GM13977 (cell line): Measurements from ENCODE around the gene AKT3.

Experiments
- DNase-seq: peaks from one replicate; pipeline ENCODE4 v3.0.0; 2012; ENCODE audit warnings: low spot score
- in situ Hi-C: fragments of 300-500 bp; cut with MboI; formaldehyde crosslinking; loops from one replicate; pipeline ENCODE4 v1.12.0; 2022; ENCODE audit warnings: low sequenced_read_pairs, low pct_unique_long_range_greater_than_20kb, mixed read lengths, inconsistent platforms; ENCODE audit not compliant: unreplicated experiment
- TF ChIP-seq, protein P1 (sequence below): IDR thresholded peaks from 2 replicates; pipeline ENCODE4 v1.5.1; 2012; ENCODE audit warnings: mild to moderate bottlenecking, control low read depth; ENCODE audit not compliant: insufficient read depth; ENCODE audit errors: extremely low read depth, missing control alignments

Gene AKT3

DNA sequence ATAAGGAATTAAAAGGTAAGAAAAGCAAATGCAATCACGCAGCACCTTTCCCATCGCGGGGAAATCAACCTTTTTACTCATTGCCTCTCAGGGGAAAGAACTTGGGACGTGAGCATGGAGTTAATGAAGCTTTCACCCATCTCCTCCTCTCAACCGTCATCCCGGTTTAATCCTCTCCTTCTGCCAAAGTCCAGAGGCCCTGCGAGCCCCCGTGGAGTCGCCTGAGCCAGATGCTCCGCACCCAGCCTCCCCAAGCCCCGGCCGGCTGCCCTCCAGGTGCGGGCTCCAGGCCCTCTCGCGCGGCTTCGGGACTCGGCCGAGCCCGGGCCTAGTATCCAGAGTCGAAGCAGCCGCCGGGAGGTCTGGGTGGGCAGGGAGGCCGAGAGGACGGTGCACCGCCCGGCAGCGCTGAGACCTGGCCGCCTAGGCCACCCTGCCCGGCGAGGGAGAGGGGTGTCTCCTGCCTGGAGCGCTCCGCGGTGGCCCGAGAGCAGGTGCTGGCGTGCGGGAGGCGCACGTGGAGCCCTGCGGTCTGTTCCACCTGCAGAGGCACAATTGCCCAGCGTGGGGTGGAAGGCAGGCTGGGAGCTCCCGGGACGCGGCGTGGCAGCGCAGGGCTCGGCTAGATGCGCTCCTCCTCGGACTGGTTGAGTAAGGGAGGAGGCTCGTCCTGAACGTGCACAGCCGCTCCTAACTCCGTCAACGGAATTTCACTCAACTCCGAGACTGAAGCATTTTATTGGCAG is 375.7 kb downstream of the AKT3 start:
- DNase-seq, result peak; percentile 21
- in situ Hi-C loops, result no loop called here

DNA sequence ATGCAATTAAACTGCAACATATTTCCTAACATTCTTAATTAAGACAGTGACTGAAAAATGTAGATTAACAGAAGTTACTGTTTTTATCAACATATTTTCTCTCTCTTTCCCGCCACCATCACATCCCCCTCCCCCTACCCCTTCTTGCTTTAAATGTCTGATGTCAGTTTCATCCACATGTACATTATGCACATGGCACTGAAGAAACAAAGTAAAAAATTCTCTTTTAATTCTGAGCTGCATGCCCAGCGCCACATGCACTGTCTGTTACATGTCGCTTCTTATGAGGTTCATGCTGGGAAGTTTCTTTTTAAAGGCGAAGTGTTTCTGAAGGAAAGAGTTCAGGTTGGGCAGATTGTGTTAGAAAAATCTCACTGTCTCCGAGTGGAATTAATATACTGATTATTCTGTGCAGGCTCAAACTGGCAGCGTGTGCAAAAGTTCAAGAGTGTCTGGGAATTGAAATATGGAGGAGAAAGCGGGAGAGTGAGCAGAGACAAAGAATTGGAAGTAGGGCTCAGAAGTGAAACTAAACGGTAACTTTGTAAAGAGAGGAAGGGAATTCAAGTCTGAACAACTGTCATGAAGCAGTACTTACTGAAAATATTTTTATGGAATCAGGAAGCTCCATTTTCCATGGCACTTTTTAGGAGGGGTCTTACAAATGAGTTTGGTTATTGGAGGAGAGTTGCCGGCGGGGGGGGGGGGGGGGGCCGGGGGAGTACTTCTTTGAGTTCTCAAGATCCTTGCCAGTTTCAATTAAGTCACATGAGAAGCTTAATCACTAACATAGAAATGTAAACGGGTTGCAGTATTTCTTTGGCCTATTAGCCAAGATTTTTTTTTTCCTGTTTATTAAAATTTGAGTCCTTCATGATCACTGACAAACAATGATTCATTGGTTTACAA is 376.6 kb downstream of the AKT3 start:
- TF ChIP-seq, protein P1, sequence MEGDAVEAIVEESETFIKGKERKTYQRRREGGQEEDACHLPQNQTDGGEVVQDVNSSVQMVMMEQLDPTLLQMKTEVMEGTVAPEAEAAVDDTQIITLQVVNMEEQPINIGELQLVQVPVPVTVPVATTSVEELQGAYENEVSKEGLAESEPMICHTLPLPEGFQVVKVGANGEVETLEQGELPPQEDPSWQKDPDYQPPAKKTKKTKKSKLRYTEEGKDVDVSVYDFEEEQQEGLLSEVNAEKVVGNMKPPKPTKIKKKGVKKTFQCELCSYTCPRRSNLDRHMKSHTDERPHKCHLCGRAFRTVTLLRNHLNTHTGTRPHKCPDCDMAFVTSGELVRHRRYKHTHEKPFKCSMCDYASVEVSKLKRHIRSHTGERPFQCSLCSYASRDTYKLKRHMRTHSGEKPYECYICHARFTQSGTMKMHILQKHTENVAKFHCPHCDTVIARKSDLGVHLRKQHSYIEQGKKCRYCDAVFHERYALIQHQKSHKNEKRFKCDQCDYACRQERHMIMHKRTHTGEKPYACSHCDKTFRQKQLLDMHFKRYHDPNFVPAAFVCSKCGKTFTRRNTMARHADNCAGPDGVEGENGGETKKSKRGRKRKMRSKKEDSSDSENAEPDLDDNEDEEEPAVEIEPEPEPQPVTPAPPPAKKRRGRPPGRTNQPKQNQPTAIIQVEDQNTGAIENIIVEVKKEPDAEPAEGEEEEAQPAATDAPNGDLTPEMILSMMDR, result no peak
- peak; percentile 37 for DNase-seq
- in situ Hi-C loops, result no loop called here

More for the DNA sequence above, 375.7 kb downstream of the AKT3 start:
- TF ChIP-seq, protein P1, result no peak

DNA sequence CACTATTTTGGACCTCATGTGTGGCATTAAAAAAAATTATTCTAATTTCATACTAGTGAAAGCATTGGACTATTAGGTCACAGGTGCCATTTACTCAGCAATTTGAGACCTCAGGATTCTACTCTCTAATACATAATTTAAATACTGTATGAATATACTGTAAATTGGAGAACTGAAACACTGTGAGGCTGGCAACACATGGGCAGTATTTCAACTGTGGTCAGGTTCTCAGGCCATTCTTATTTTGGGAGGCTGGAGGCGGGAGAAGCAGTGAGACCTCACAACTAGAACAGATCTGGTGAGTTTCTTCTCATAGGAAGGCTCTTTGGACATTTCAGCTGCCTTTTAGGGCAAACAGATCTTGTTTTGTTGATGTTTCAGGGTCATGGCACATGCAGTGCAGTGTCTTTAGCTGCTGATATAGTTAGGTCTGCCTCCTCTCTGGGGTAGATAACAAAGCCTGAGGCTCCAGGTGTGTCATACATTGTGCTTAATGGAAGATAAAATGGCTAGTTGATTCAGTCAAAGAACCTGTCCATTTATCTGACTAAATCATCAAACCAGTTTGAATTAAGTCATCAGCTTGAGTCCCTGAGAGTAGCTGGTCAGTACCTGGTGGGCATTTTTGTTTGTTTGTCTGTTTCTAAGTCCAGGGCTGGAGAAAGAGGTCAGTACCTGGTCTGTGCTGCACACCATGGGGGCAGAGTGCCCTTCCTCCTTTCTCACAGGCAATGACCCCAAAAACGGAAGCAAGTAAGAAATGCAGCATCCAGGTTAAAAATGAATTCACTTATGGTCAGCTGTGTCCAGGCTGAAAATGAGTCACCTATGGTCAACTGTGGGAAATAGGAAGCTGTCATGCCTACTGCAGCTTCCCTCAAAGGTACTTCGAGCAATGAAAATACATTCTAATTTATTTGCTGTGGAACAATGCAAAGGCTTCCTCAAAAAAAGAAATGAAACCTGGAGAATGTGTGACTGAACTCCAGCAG is 378.0 kb downstream of the AKT3 start:
- in situ Hi-C loops, result no loop called here
- peak; percentile 36 for DNase-seq
- TF ChIP-seq, protein P1, result no peak

DNA sequence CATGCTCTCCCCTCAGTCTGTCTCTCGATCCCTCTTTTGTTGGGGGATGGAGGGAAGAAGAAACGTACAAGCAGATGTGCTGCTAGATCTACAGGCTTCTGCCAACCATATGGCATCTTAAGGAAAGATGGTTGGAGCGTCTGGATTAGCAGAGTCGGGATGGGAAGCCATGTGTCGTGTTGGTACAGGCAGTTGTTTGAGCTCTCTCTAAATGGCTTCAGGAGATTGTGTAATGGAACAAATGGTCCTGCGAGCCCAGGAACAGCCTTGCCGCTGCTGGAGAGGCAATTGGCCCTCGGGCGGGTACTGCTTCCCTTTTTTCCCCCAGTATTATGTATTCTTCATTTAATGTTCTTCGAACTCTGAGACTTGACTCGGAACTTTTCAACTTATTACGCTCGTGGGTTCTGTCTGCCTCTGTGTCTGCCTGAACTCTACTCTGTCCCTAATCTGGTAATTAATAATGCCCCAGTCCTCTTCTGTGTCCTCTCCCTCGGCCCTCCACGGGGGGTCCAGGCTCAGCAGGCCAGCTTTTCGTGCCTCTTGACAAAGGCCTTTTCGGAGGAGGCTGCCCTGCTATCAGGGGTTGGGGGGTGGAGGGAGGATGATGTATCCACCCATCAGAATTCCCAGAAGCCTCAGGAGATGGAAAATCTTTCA is 378.9 kb downstream of the AKT3 start:
- no peak for DNase-seq
- in situ Hi-C loops, result no loop called here
- TF ChIP-seq, protein P1, result no peak

DNA sequence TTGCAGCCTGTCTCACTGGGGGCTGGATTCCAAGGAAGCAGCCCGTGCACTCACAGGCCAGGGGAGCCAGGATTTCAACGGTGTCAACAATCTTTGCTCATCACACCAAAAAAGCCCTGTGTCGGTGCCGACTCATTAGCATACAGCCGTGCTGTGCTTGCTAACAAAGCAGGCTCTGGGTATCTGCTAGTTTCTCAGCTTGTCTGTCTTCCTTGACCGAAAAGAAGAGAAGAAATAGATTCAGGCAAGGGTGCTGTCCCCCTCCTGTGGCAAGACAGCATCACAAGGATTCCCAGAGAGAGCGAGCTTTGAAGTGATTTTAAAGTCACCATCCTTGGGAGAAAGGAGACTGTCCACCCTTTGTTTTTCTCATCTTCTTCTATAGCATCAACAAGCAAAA is 379.5 kb downstream of the AKT3 start:
- no peak for DNase-seq
- in situ Hi-C loops, result no loop called here
- TF ChIP-seq, protein P1, result no peak

DNA sequence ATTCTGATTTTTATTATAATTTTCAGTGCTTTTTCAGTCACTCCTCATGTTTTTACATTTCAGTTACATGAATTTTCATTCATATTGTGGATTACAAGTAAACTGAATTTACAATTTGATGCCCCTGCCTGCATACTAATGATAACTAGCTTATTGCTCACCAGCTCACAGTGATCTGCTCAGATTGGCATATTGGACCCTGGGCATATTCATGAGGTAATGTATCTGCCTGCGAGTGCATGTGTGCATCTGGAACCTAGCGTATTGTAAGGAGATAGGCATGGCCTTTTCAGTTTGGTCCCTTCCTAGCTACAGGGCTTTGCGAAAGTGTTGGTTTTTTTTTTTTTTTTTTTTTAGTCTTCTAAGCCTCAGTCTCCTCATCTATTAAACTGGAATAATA is 380.5 kb downstream of the AKT3 start:
- TF ChIP-seq, protein P1, result no peak
- in situ Hi-C loops, result no loop called here
- no peak for DNase-seq
